Glutamatergic neuron (in vitro differentiated cells): ENCODE measurements around the gene ABCA2. TPM values are rescaled to one million over a fixed set of nuclear protein-coding genes. Genes with fewer than 3 reads are reported as not detected.

Source experiments
- DNase-seq: peaks from one replicate; pipeline ENCODE4 v3.0.0; 2022
- H3K27ac Mint-ChIP-seq: one replicate; pipeline ENCODE4 v1.8.0; 2020; ENCODE audit warnings: mild to moderate bottlenecking, mixed read lengths, inconsistent platforms; ENCODE audit not compliant: unreplicated experiment
- H3K27me3 Mint-ChIP-seq: one replicate; pipeline ENCODE4 v1.8.0; 2020; ENCODE audit warnings: mild to moderate bottlenecking, moderate library complexity, mixed read lengths, inconsistent platforms; ENCODE audit not compliant: unreplicated experiment
- H3K36me3 Mint-ChIP-seq: one replicate; pipeline ENCODE4 v1.8.0; 2020; ENCODE audit warnings: mild to moderate bottlenecking, mixed read lengths, inconsistent platforms; ENCODE audit not compliant: unreplicated experiment
- H3K4me1 Mint-ChIP-seq: one replicate; pipeline ENCODE4 v1.8.0; 2020; ENCODE audit warnings: mild to moderate bottlenecking, low read depth, mixed read lengths, inconsistent platforms; ENCODE audit not compliant: unreplicated experiment
- H3K4me3 Mint-ChIP-seq: one replicate; pipeline ENCODE4 v1.8.0; 2020; ENCODE audit warnings: mild to moderate bottlenecking, mixed read lengths, inconsistent platforms; ENCODE audit not compliant: unreplicated experiment
- H3K9me3 Mint-ChIP-seq: one replicate; pipeline ENCODE4 v1.8.0; 2020; ENCODE audit warnings: mild to moderate bottlenecking, moderate library complexity, mixed read lengths, inconsistent platforms; ENCODE audit not compliant: unreplicated experiment
- total RNA-seq: library from RNA; stranded (reverse); fragmentation: NEBNext Ultra II Directional; extraction: Animal tissue kit (Norgen Biotek cat#: 25700); gene quantifications from one replicate; pipeline ENCODE4 v1.2.1, GENCODE V29; 2021; ENCODE audit not compliant: unreplicated experiment
- TF ChIP-seq, protein P1 (sequence below): fragments of 200-600 bp; sonication (generic); IDR thresholded peaks from one replicate; pipeline ENCODE4 v1.5.0; 2021; ENCODE audit not compliant: partially characterized antibody, unreplicated experiment

Gene ABCA2
- total RNA-seq, 1 donor from 2014 or later = 70.7 TPM

GRCh38 chr9:136960212-136960937, 67.7 kb downstream of the ABCA2 start:
- Mint-ChIP-seq H3K36me3 (no peaks in the 10 kb centered on the region), H3K9me3 (peaks cover 10% of the 10 kb centered on the region), H3K27me3 (peaks cover 6% of the 10 kb centered on the region), H3K4me1 (peaks cover 7% of the 10 kb centered on the region), H3K4me3 (no peak overlapping the region), H3K27ac (no peak overlapping the region)
- DNase-seq = no peak
- TF ChIP-seq, protein P1, sequence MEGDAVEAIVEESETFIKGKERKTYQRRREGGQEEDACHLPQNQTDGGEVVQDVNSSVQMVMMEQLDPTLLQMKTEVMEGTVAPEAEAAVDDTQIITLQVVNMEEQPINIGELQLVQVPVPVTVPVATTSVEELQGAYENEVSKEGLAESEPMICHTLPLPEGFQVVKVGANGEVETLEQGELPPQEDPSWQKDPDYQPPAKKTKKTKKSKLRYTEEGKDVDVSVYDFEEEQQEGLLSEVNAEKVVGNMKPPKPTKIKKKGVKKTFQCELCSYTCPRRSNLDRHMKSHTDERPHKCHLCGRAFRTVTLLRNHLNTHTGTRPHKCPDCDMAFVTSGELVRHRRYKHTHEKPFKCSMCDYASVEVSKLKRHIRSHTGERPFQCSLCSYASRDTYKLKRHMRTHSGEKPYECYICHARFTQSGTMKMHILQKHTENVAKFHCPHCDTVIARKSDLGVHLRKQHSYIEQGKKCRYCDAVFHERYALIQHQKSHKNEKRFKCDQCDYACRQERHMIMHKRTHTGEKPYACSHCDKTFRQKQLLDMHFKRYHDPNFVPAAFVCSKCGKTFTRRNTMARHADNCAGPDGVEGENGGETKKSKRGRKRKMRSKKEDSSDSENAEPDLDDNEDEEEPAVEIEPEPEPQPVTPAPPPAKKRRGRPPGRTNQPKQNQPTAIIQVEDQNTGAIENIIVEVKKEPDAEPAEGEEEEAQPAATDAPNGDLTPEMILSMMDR = no peak

GRCh38 chr9:136958898-136959850, 68.9 kb downstream of the ABCA2 start:
- Mint-ChIP-seq H3K4me3 (no peak overlapping the region), H3K4me1 (peaks cover 6% of the 10 kb centered on the region), H3K27me3 (peaks cover 8% of the 10 kb centered on the region), H3K9me3 (peaks cover 12% of the 10 kb centered on the region), H3K27ac (no peak overlapping the region), H3K36me3 (no peaks in the 10 kb centered on the region)
- no peak for DNase-seq
- TF ChIP-seq, protein P1 = no peak

GRCh38 chr9:136958473-136958872, 69.6 kb downstream of the ABCA2 start:
- H3K36me3 Mint-ChIP-seq = no peaks in the 10 kb centered on the region
- DNase-seq = no peak
- H3K27ac Mint-ChIP-seq = no peak overlapping the region
- peaks cover 12% of the 10 kb centered on the region for H3K9me3 Mint-ChIP-seq
- H3K4me1 Mint-ChIP-seq = peaks cover 6% of the 10 kb centered on the region
- peaks cover 8% of the 10 kb centered on the region for H3K27me3 Mint-ChIP-seq
- no peak overlapping the region for H3K4me3 Mint-ChIP-seq
- TF ChIP-seq, protein P1 = no peak

DNA sequence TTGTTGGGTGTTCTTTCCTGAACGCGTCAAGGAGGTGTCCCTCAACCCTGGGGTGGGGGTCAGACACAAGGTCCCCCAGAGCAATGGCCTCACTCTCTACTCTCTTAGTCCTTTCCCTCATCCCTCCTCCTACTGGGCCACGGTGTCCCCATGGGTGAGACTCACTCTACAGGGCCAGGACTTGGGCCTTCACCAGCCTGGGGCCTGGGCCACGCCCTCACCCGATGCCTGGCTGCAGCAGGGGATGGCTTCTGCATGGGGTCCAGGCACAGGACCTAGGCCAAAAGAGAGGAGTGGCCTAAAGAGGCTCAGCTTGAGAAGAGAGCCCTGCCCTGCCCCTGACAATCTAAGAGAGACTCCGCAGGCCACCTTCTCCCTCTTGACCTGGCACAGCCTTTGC, 70.1 kb downstream of the ABCA2 start:
- H3K27ac Mint-ChIP-seq = no peak overlapping the region
- H3K9me3 Mint-ChIP-seq = peaks cover 12% of the 10 kb centered on the region
- H3K36me3 Mint-ChIP-seq = no peaks in the 10 kb centered on the region
- no peak for DNase-seq
- TF ChIP-seq, protein P1 = no peak
- no peak overlapping the region for H3K4me3 Mint-ChIP-seq
- peaks cover 6% of the 10 kb centered on the region for H3K27me3 Mint-ChIP-seq
- H3K4me1 Mint-ChIP-seq = peaks cover 3% of the 10 kb centered on the region
